Heart right ventricle (tissue), 16 donors: ENCODE measurements around the gene TCP10L. TPM values are rescaled to one million over a fixed set of nuclear protein-coding genes. Genes with fewer than 3 reads are reported as not detected.

ENCODE experiments used
- ATAC-seq, 8 donors: fragments of 200-7000 bp; cut with Tn5 transposase; one replicate each; pipeline ENCODE4 v1.9.1; 2020; ENCODE audit warnings: mild to moderate bottlenecking in 8 of 8, moderate library complexity in 8 of 8, moderate number of reproducible peaks in 1 of 8
- DNase-seq, 2 donors: peaks; one replicate each; pipeline ENCODE4 v3.0.0-alpha.2; 2020
- H3K27ac ChIP-seq, 10 donors: fragments of 200-600 bp; sonication (generic) in 2 of 10; one replicate each; pipeline versions ENCODE4 v1.5.0 to v1.8.0; 2020 to 2022; ENCODE audit warnings: mild to moderate bottlenecking in 3 of 10
- H3K27me3 ChIP-seq, 7 donors: fragments of 200-600 bp; one replicate each; pipeline ENCODE4 v1.8.0; 2021 to 2022; ENCODE audit warnings: mild to moderate bottlenecking in 2 of 7
- H3K36me3 ChIP-seq, 9 donors: fragments of 200-600 bp; sonication (generic) in 1 of 9; one replicate each; pipeline versions ENCODE4 v1.5.0 to v1.8.0; 2020 to 2022; ENCODE audit warnings: mild to moderate bottlenecking in 2 of 9
- H3K4me1 ChIP-seq, 9 donors: fragments of 200-600 bp; sonication (generic) in 1 of 9; one replicate each; pipeline versions ENCODE4 v1.5.0 to v1.8.0; 2020 to 2022; ENCODE audit warnings: mild to moderate bottlenecking in 4 of 9
- H3K4me3 ChIP-seq, 10 donors: fragments of 200-600 bp; sonication (generic) in 2 of 10; one replicate each; pipeline versions ENCODE4 v1.5.0 to v1.8.0; 2020 to 2022; ENCODE audit warnings: mild to moderate bottlenecking in 7 of 10, moderate library complexity in 2 of 10
- H3K9me3 ChIP-seq, 11 donors: fragments of 200-600 bp in 10 of 11; sonication (generic) in 2 of 11; one replicate each; pipeline versions ENCODE4 v1.5.0 to v1.8.0; 2013 to 2022; ENCODE audit warnings: mild to moderate bottlenecking in 2 of 11, control low read depth in 1 of 11, moderate library complexity in 1 of 11
- WGBS, 2 donors: extraction: QIAGEN DNeasy Blood & Tissue Kit; methylation state at CpG; one replicate each; pipeline ENCODE4 v1.1.7; 2013; ENCODE audit warnings: inconsistent platforms in 1 of 2; 5-methylcytosine and 5-hydroxymethylcytosine counted together
- intact Hi-C, 10 donors: fragments of 100-400 bp; cut with DNase I; formaldehyde crosslinking; loops; one replicate each; pipeline versions ENCODE4 v1.11.1 to v1.14.2; 2022
- polyA plus RNA-seq, 2 donors: library from polyadenylated mRNA; stranded (reverse); fragments of 200-250 nt; gene quantifications; one replicate each; pipeline ENCODE4 v1.2.3, GENCODE V29; 2013
- total RNA-seq, 10 donors: library from RNA; stranded (reverse); fragmentation: NEBNext Ultra II Directional in 3 of 10; extraction: Animal tissue kit (Norgen Biotek cat#: 25700) in 3 of 10; gene quantifications; one replicate each; pipeline versions ENCODE4 v1.2.1 to v1.2.4, GENCODE V29; 2021 to 2023
- TF ChIP-seq, protein P1 (sequence below), 9 donors: fragments of 200-600 bp; sonication (generic) in 2 of 9; IDR thresholded peaks; one replicate each; pipeline versions ENCODE4 v1.5.0 to v1.8.0; 2021 to 2022; ENCODE audit warnings: antibody characterized with exemption in 9 of 9, mild to moderate bottlenecking in 5 of 9, moderate library complexity in 1 of 9
- donor health status: Arrhythmogenic right ventricular cardiomyopathy.
- donor health status: ischemic (EF 13 %, LVEDD 7.1; RV severe dilation, severe dysfunction).
- donor health status: healthy with polysubstance abuse.
- donor health status: DM: no; HTN: yes; CAD: no.
- donor health status: DM: no; HTN: no; CAD: no.
- donor health status: ischemic (EF 25% LVEDD 6.9; RV normal size, moderate dysfunction).
- donor health status: ischemic (EF 25% LVEDD 5.7; RV mildly dilated, moderate dysfunction).
- donor health status: healthy.
- donor health status: DM: yes; HTN: yes; CAD: no.
- donor health status: Ischemic cardiomyopathy.
- donor health status: ischemic (EF 35%, LVEDD 5.7; RV mildly dilated, moderate dysfunction).
- donor health status: nonischemic (EF 11% LVEDD 7.7; RV severe dilation, severe dysfunction).
- donor health status: DM: yes; HTN: yes; CAD: no.
- donor health status: PGD.
- donor health status: ischemic (EF 29% LVEDD 5.4; RV normal size, mild dysfunction).
- donor health status: nonischemic (EF 23%, LVEDD 6.1; RV moderate dilation, normal function).

The TCP10L gene
- total and polyA plus RNA-seq, 12 donors, result 1.4 to 3.8 (median 2.4) TPM

DNA sequence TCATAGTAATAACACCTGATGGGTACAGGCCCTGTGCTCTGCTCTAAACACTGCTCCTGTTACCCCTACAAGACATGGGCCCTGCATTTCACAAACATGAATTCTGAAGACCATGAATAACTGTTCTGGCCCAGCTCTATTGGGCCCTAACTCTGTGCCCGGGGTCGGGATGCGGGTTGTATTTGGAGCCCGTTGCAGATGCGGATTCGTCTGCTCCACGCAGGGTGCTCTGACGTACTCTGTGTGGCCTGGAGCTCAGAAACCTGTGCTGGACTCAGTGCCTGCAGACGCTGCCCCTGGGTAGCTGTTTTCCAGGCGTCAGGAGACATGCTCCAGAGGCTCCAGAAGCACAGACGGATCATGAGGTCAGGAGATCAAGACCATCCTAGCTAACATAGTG lies 10.1 kb upstream of the TCP10L start:
- DNase-seq (no peak), ATAC-seq (no peak)
- Histone ChIP-seq H3K9me3 (no peaks in the 10 kb centered on the region), H3K4me1 (no peaks in the 10 kb centered on the region), H3K27me3 (no peaks in the 10 kb centered on the region), H3K36me3 (peaks cover 0 to 37% (median 5%) of the 10 kb centered on the region in 9 donors), H3K4me3 (no peak overlapping the region), H3K27ac (no peak overlapping the region)
- TF ChIP-seq, protein P1, sequence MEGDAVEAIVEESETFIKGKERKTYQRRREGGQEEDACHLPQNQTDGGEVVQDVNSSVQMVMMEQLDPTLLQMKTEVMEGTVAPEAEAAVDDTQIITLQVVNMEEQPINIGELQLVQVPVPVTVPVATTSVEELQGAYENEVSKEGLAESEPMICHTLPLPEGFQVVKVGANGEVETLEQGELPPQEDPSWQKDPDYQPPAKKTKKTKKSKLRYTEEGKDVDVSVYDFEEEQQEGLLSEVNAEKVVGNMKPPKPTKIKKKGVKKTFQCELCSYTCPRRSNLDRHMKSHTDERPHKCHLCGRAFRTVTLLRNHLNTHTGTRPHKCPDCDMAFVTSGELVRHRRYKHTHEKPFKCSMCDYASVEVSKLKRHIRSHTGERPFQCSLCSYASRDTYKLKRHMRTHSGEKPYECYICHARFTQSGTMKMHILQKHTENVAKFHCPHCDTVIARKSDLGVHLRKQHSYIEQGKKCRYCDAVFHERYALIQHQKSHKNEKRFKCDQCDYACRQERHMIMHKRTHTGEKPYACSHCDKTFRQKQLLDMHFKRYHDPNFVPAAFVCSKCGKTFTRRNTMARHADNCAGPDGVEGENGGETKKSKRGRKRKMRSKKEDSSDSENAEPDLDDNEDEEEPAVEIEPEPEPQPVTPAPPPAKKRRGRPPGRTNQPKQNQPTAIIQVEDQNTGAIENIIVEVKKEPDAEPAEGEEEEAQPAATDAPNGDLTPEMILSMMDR (IDR thresholded peaks at IDR 0.05), result no peak
- 89 to 90% methylated on average over 11 of the region's 11 CpGs for WGBS, 2 donors
- intact Hi-C loops, result loop anchor here in 1 of 10 donors (10.0 kb wide), 1 partner anchor 421 kb away; no protein-coding TSS in a partner anchor

DNA sequence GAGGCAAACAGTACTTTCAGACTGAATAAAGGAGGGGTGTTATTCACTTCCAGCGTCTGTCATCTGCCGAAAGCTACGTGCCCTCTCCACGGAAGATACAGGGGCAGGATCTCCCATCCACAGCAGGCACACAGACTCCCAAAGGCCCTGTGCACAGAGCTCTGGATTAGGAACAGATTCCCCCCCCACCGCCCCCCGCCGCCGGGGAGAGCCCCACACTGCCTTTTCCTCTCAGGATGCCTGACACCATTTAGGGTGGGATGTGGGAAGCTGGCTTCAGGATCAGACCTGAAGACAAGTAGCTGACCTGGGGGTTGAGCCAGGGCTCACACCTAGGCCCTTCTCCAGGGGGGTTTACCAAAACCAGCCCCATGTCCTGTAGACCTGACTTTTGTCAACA lies 8.4 kb upstream of the TCP10L start:
- WGBS, 2 donors, result 82 to 84% methylated on average over 8 of the region's 8 CpGs
- intact Hi-C loops, result loop anchor here in 1 of 10 donors (10.0 kb wide), 1 partner anchor 419 kb away; no protein-coding TSS in a partner anchor
- no peak for DNase-seq
- Histone ChIP-seq H3K9me3 (no peaks in the 10 kb centered on the region), H3K4me3 (no peak overlapping the region), H3K27ac (no peak overlapping the region), H3K27me3 (no peaks in the 10 kb centered on the region), H3K36me3 (peaks cover 0 to 20% (median 0%) of the 10 kb centered on the region in 9 donors), H3K4me1 (no peaks in the 10 kb centered on the region)
- ATAC-seq, result no peak
- TF ChIP-seq, protein P1 (IDR thresholded peaks at IDR 0.05), result no peak

DNA sequence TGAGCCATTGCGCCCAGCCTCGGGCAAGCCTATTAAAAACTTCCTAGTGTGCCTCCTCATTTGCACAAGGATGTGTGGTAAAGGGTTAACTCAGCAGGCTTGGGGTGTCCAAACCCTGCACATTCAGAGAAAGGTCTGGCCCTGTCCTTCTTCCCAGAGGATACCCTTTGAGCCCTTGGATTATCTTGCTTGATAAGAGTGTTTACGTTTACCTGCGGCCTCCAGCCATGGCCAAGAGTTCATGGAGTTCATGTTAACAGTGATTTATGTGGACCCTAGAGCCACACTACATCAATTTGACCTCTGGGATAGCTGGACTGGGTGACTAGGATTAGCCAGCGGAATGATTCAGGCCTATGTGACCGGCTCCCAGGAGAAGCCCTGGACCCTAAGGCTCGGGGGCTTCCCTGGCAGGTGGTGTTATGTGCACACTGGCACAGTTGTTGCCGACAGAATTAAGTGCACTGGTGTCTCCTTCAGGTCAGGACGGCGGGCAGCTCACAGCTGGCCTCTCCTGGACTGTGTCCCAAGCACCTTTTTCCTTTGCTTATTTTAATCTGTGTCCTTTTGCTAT lies 7.7 kb upstream of the TCP10L start:
- H3K4me3 ChIP-seq, result no peak overlapping the region
- no peak for ATAC-seq
- no peaks in the 10 kb centered on the region for H3K27me3 ChIP-seq
- intact Hi-C loops, result loop anchor here in 1 of 10 donors (10.0 kb wide), 1 partner anchor 418 kb away; no protein-coding TSS in a partner anchor
- no peaks in the 10 kb centered on the region for H3K9me3 ChIP-seq
- H3K4me1 ChIP-seq, result no peaks in the 10 kb centered on the region
- H3K27ac ChIP-seq, result no peak overlapping the region
- H3K36me3 ChIP-seq, result peaks cover 0 to 14% (median 0%) of the 10 kb centered on the region in 9 donors
- TF ChIP-seq, protein P1 (IDR thresholded peaks at IDR 0.05), result no peak
- 68 to 72% methylated on average over 10 of the region's 10 CpGs for WGBS, 2 donors
- no peak for DNase-seq

DNA sequence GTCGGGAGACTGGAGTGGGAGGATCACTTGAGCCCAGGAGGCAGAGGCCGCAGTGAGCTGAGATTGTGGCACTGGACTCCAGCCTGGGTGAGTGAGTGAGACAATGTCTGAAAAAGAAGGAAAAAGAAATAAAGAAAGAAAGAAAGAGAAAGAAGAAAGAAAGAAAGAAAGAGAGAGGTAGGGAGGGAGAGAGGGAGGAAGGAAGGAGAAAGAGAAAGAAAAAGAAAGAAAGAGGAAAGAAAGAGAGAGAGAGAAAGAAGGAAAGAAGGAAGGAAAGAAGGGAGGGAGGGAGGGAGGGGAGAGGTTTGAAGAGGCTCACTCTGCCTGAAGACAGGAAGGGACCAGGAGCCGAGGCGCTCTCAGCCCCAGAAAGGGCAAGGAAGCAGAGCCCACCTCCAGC lies 4.8 kb upstream of the TCP10L start:
- H3K36me3 ChIP-seq, result peaks cover 0 to 5% (median 0%) of the 10 kb centered on the region in 9 donors
- no peak overlapping the region for H3K27ac ChIP-seq
- no peaks in the 10 kb centered on the region for H3K27me3 ChIP-seq
- no peak overlapping the region for H3K4me3 ChIP-seq
- TF ChIP-seq, protein P1 (IDR thresholded peaks at IDR 0.05), result no peak
- DNase-seq, result no peak
- 78 to 83% methylated on average over 4 of the region's 4 CpGs for WGBS, 2 donors
- ATAC-seq, result no peak
- intact Hi-C loops, result loop anchor here in 1 of 10 donors (10.0 kb wide), 1 partner anchor 415 kb away; no protein-coding TSS in a partner anchor
- no peaks in the 10 kb centered on the region for H3K4me1 ChIP-seq
- no peaks in the 10 kb centered on the region for H3K9me3 ChIP-seq
